ENCODE data around the gene LYL1.

DNA sequence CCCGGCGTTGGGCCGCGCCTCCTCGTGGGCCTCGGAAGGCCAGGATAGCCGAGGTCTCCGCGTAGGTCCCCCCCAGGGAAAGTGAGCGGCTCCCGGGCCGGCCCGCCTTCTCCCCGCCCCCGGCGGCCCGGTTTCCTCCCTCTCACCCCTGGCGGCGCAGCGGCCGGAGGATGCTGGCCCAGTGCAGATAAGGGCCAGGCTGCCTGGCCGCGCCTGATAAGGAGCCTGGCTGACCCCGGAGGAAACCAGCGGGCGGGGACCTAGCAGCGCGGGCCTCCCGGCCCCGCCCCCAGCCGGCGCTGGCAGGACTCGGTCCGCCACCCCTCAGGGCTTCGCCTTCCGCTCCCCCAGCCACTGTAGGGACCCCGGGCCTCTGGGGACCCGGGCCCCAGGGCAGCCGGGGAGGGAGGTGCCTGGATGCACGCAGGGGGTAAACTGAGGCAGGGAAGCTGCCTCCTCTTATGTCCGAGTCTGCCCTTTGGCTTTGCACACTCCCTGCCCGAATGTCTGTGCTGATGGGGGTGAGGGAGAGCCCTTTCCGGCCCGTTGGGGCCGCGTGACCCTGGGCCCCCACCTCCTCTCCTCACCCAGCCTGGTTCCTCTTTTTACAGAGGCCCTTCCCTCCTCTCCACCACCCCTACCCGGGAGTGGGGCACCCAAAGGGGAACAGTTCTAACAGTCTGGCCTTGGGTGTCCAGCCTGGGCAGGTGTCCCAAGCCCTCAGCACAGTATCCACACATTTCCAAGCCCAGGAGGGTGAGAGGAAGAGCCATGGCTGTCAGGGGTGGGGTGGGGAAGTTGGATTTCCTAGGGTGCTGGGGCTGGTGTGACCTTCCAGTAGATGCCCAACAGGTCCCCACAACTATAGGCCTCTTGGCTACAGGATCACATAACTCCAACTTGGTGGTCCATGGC is at the start of gene LYL1:
- TF ChIP-seq POLR2AphosphoS5 (IDR thresholded peaks at IDR 0.05; ENCODE audit: borderline replicate concordance, low read depth, low read length): no peak; the same call in 1 of the 2 replicates
- no peak for TF ChIP-seq FOXP2 (optimal IDR thresholded peaks at IDR 0.05; ENCODE audit: control extremely low read depth, extremely low read length, insufficient read depth)

Measured in SK-N-MC (cell line).